GM23338 (cell line): ENCODE data around the gene CLNK. TPM values are rescaled to one million over a fixed set of nuclear protein-coding genes. Genes with fewer than 3 reads are reported as not detected.
A peak's percentile ranks its signal among the peaks of the same experiment; 100 is the strongest.
"Not testable (repeated sequence)": the region's sequence is repeated elsewhere in the genome, so short reads cannot be mapped to it uniquely, and the experiment has no call there.

Source experiments
- ATAC-seq: fragments of 200-7000 bp; cut with Tn5 transposase; 3 replicates; pipeline ENCODE4 v1.9.1; 2020
- DNase-seq: peaks from one replicate; pipeline ENCODE4 v3.0.0-alpha.2; 2015; ENCODE audit warnings: low spot score
- H2AFZ ChIP-seq: fragments of 200-600 bp; sonication (generic); 2 replicates; pipeline ENCODE4 v1.8.0; 2016; ENCODE audit warnings: antibody characterized with exemption, mild to moderate bottlenecking, moderate library complexity
- H3F3A ChIP-seq: fragments of 200-600 bp; sonication (generic); replicated peaks from 2 replicates; pipeline ENCODE4 v1.8.0; 2017; ENCODE audit warnings: antibody characterized with exemption, mixed run types, low read depth
- H3K27ac ChIP-seq: fragments of 200-600 bp; sonication (generic); 2 replicates; pipeline ENCODE4 v1.6.1; 2016; ENCODE audit warnings: low read depth
- H3K27me3 ChIP-seq: fragments of 200-600 bp; sonication (generic); 2 replicates; pipeline ENCODE4 v1.8.0; 2016; ENCODE audit warnings: mild to moderate bottlenecking, mixed run types, moderate library complexity; ENCODE audit not compliant: insufficient read depth
- H3K36me3 ChIP-seq: fragments of 200-600 bp; sonication (generic); 2 replicates; pipeline ENCODE4 v1.8.0; 2016; ENCODE audit warnings: mild to moderate bottlenecking; ENCODE audit not compliant: insufficient read depth
- H3K4me1 ChIP-seq: fragments of 200-600 bp; sonication (generic); 2 replicates; pipeline ENCODE4 v1.8.0; 2016; ENCODE audit warnings: mild to moderate bottlenecking, moderate library complexity; ENCODE audit not compliant: insufficient read depth
- H3K4me2 ChIP-seq: fragments of 200-600 bp; sonication (generic); 2 replicates; pipeline ENCODE4 v1.7.1; 2017; ENCODE audit warnings: mixed run types
- H3K4me3 ChIP-seq: fragments of 200-600 bp; sonication (generic); 2 replicates; pipeline ENCODE4 v1.6.1; 2016; ENCODE audit warnings: mixed run types
- H3K79me2 ChIP-seq: fragments of 200-600 bp; sonication (generic); replicated peaks from 2 replicates; pipeline ENCODE4 v1.8.0; 2017; ENCODE audit warnings: mild to moderate bottlenecking; ENCODE audit not compliant: insufficient read depth
- H3K9me2 ChIP-seq: fragments of 200-600 bp; sonication (generic); 2 replicates; pipeline ENCODE4 v1.8.0; 2017; ENCODE audit not compliant: insufficient read depth
- H4K20me1 ChIP-seq: fragments of 200-600 bp; sonication (generic); replicated peaks from 2 replicates; pipeline ENCODE4 v1.8.0; 2017; ENCODE audit warnings: mild to moderate bottlenecking; ENCODE audit not compliant: insufficient read depth
- H3K27ac Mint-ChIP-seq: 2 replicates; pipeline ENCODE4 v1.8.0; 2020; ENCODE audit warnings: inconsistent platforms, mild to moderate bottlenecking, moderate library complexity, mixed read lengths
- H3K27me3 Mint-ChIP-seq: 3 replicates; pipeline ENCODE4 v1.8.0; 2022; ENCODE audit warnings: low read depth, mild to moderate bottlenecking, moderate library complexity, mixed read lengths, inconsistent platforms; ENCODE audit not compliant: insufficient read depth, poor library complexity
- H3K36me3 Mint-ChIP-seq: 3 replicates; pipeline ENCODE4 v1.8.0; 2021; ENCODE audit warnings: low read depth, mild to moderate bottlenecking, inconsistent platforms, moderate library complexity, mixed read lengths
- H3K4me1 Mint-ChIP-seq: 3 replicates; pipeline ENCODE4 v1.8.0; 2020; ENCODE audit warnings: mild to moderate bottlenecking, inconsistent platforms, mixed read lengths
- H3K4me3 Mint-ChIP-seq: 3 replicates; pipeline ENCODE4 v1.8.0; 2021; ENCODE audit warnings: moderate library complexity, mild to moderate bottlenecking, inconsistent platforms, mixed read lengths
- H3K9me3 Mint-ChIP-seq: 3 replicates; pipeline ENCODE4 v1.8.0; 2020; ENCODE audit warnings: moderate library complexity, mild to moderate bottlenecking, inconsistent platforms, mixed read lengths
- CREB1 ChIP-seq: fragments of 250-450 bp; sonication (Bioruptor Pico); IDR thresholded peaks from 2 replicates; pipeline ENCODE4 v1.5.0; 2020; ENCODE audit warnings: low read depth, mild to moderate bottlenecking, moderate library complexity
- EZH2phosphoT487 ChIP-seq: fragments of 200-600 bp; sonication (generic); IDR thresholded peaks from one replicate; pipeline ENCODE4 v1.8.1; 2018; ENCODE audit warnings: antibody characterized with exemption; ENCODE audit not compliant: unreplicated experiment
- JUNB ChIP-seq: IDR thresholded peaks from one replicate; pipeline ENCODE4 v1.6.1; 2016; ENCODE audit warnings: antibody characterized with exemption; ENCODE audit not compliant: unreplicated experiment
- NANOG ChIP-seq: IDR thresholded peaks from 2 replicates; pipeline ENCODE4 v1.6.1; 2016; ENCODE audit warnings: antibody characterized with exemption, borderline replicate concordance
- POLR2AphosphoS5 ChIP-seq: IDR thresholded peaks from 2 replicates; pipeline ENCODE4 v1.6.1; 2016; ENCODE audit warnings: antibody characterized with exemption, low read depth
- STAT1 ChIP-seq: IDR thresholded peaks from one replicate; pipeline ENCODE4 v1.6.1; 2016; ENCODE audit warnings: antibody characterized with exemption; ENCODE audit not compliant: unreplicated experiment
- ZNF114 ChIP-seq: fragments of 250-450 bp; sonication (Bioruptor Pico); IDR thresholded peaks from 2 replicates; pipeline ENCODE4 v1.5.0; 2020; ENCODE audit warnings: mild to moderate bottlenecking, moderate library complexity
- polyA plus RNA-seq: library from polyadenylated mRNA; unstranded; fragments of >200 nt; fragmentation: Nextera tagmentation; extraction: Ambion mirVana; gene quantifications from 2 replicates; pipeline ENCODE4 v1.2.1, GENCODE V29; 2016
- total RNA-seq: library from RNA; depleted of rRNA; stranded (reverse); fragments of >200 nt; shearing (Covaris generic); gene quantifications from 2 replicates; pipeline ENCODE4 v1.2.3, GENCODE V29; 2014
- TF ChIP-seq, protein P1 (sequence below), 2 experiments: fragments of 200-600 bp in 1 of 2; sonication (generic) in 1 of 2; conservative IDR thresholded peaks; 2 replicates each; pipeline versions ENCODE4 v1.5.1 to v1.6.1; 2016 to 2017; ENCODE audit warnings: antibody characterized with exemption in 2 of 2, low read depth in 2 of 2, mild to moderate bottlenecking in 2 of 2, moderate library complexity in 1 of 2
- TF ChIP-seq, protein P2 (sequence below): IDR thresholded peaks from one replicate; pipeline ENCODE4 v1.6.1; 2018; ENCODE audit warnings: antibody characterized with exemption; ENCODE audit not compliant: unreplicated experiment
- TF ChIP-seq, protein P3 (sequence below): IDR thresholded peaks from 2 replicates; pipeline ENCODE4 v1.6.1; 2016; ENCODE audit warnings: antibody characterized with exemption

The CLNK gene
- total and polyA plus RNA-seq, 2 experiments from 2014 or later = not detected

DNA sequence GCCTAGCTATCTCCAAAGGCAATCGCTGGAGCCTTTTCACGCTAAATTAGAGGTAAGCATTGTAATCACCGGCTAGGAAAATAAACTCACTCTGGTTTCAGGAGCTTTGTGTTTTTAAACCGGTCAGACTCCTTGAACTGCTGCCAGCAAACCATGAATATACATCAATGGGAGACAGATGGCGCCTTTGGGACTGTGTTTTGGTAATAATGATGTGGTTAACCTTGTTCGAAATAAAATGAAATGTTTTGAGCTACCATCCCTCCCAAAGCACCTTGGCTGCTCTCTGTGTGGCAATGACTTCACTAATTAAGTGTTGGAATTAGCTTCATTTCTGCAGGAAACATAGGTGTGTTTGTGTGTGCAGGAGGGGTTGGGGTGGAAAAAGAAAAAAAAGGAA is 65.3 kb downstream of the CLNK start:
- H3K4me3 ChIP-seq = no peak overlapping the region
- no peak overlapping the region for H3K27ac ChIP-seq
- H4K20me1 ChIP-seq = no peaks in the 10 kb centered on the region
- no peaks in the 10 kb centered on the region for H3K27me3 ChIP-seq
- Mint-ChIP-seq H3K9me3 (no peaks in the 10 kb centered on the region), H3K4me3 (no peak overlapping the region), H3K27me3 (peaks cover 2% of the 10 kb centered on the region), H3K36me3 (no peaks in the 10 kb centered on the region), H3K4me1 (no peaks in the 10 kb centered on the region), H3K27ac (no peak overlapping the region)
- no peaks in the 10 kb centered on the region for H3F3A ChIP-seq
- H2AFZ ChIP-seq = no peak overlapping the region
- H3K36me3 ChIP-seq = no peaks in the 10 kb centered on the region
- no peak overlapping the region for H3K4me2 ChIP-seq
- no peaks in the 10 kb centered on the region for H3K4me1 ChIP-seq
- H3K79me2 ChIP-seq = no peaks in the 10 kb centered on the region
- no peak for TF ChIP-seq ZNF114 (CRISPR knock-in tag)
- TF ChIP-seq, protein P1, sequence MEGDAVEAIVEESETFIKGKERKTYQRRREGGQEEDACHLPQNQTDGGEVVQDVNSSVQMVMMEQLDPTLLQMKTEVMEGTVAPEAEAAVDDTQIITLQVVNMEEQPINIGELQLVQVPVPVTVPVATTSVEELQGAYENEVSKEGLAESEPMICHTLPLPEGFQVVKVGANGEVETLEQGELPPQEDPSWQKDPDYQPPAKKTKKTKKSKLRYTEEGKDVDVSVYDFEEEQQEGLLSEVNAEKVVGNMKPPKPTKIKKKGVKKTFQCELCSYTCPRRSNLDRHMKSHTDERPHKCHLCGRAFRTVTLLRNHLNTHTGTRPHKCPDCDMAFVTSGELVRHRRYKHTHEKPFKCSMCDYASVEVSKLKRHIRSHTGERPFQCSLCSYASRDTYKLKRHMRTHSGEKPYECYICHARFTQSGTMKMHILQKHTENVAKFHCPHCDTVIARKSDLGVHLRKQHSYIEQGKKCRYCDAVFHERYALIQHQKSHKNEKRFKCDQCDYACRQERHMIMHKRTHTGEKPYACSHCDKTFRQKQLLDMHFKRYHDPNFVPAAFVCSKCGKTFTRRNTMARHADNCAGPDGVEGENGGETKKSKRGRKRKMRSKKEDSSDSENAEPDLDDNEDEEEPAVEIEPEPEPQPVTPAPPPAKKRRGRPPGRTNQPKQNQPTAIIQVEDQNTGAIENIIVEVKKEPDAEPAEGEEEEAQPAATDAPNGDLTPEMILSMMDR (conservative IDR thresholded peaks at IDR 0.05; ENCODE audit: low read depth in 2 of 2) = peak in 1 of 2 experiments; percentile 10; a peak in 1 of 4 replicates
- no peak for ATAC-seq
- peaks cover 3% of the 10 kb centered on the region; the same call in 1 of the 2 replicates for H3K9me2 ChIP-seq
- no peak for DNase-seq

DNA sequence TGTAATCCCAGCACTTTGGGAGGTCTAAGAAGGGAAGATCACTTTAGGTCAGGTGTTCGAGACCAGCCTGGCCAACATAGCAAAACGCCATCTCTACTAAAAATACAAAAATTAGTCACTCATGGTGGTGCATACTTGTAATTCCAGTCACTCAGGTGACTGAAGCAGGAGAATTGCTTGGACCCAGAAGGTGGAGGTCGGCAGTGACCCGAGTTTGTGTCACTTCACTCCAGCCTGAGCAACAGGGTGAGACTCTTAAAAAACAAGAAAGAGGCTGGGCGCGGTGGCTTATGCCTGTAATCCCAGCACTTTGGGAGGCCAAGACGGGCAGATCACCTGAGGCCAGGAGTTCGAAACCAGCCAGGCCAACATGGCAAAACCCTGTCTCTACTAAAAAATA is 69.6 kb downstream of the CLNK start:
- not testable (repeated sequence) for H3K4me3 ChIP-seq

DNA sequence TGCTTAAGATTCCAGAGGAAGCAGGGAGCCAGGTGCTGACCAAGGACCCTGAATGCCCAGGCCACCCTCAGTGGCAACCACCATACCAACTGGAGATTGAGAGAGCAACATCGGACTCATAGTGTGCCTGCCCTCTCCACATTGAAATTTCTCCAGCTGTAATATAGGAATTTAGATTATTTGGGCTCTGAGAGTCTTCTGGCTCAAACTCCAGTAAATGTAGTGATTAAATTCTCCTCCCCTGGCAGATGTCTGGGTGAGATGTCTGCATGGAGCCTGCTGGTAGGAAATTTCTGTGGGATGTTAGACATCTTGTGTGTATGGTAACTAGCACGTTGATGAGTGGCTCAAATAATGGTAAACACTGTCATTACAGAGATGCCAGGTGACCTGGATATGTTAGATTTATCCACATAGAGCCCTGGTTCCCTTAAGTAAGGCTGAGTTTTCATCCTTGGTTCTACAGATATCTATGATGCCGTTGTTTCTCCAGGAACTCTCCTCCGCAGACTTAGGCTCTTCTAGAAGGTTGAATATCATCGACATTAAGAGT is 70.6 kb downstream of the CLNK start:
- no peak overlapping the region for H3K4me3 Mint-ChIP-seq
- H2AFZ ChIP-seq = no peak overlapping the region
- H3K27ac Mint-ChIP-seq = no peak overlapping the region
- no peaks in the 10 kb centered on the region for H3K9me3 Mint-ChIP-seq
- DNase-seq (no peak), ATAC-seq (no peak)
- no peak overlapping the region for H3K27ac ChIP-seq
- H3K4me2 ChIP-seq = no peak overlapping the region
- no peaks in the 10 kb centered on the region for H3K79me2 ChIP-seq
- H3K4me3 ChIP-seq = no peak overlapping the region
- H3K9me2 ChIP-seq = peaks cover 6% of the 10 kb centered on the region; the same call in 1 of the 2 replicates
- no peaks in the 10 kb centered on the region for H3K4me1 ChIP-seq
- H3K27me3 Mint-ChIP-seq = no peaks in the 10 kb centered on the region
- H3K4me1 Mint-ChIP-seq = 0 out of 3 replicates have a peak, but pooled peaks cover 2% of the 10 kb centered on the region
- H4K20me1 ChIP-seq = no peaks in the 10 kb centered on the region
- no peaks in the 10 kb centered on the region for H3K36me3 Mint-ChIP-seq
- no peaks in the 10 kb centered on the region for H3F3A ChIP-seq
- H3K27me3 ChIP-seq = no peaks in the 10 kb centered on the region
- H3K36me3 ChIP-seq = no peaks in the 10 kb centered on the region
- no peak for TF ChIP-seq JUNB
- TF ChIP-seq CREB1 = no peak
- no peak for TF ChIP-seq POLR2AphosphoS5
- no peak for TF ChIP-seq ZNF114 (CRISPR knock-in tag)
- no peak for TF ChIP-seq EZH2phosphoT487
- TF ChIP-seq, protein P2, sequence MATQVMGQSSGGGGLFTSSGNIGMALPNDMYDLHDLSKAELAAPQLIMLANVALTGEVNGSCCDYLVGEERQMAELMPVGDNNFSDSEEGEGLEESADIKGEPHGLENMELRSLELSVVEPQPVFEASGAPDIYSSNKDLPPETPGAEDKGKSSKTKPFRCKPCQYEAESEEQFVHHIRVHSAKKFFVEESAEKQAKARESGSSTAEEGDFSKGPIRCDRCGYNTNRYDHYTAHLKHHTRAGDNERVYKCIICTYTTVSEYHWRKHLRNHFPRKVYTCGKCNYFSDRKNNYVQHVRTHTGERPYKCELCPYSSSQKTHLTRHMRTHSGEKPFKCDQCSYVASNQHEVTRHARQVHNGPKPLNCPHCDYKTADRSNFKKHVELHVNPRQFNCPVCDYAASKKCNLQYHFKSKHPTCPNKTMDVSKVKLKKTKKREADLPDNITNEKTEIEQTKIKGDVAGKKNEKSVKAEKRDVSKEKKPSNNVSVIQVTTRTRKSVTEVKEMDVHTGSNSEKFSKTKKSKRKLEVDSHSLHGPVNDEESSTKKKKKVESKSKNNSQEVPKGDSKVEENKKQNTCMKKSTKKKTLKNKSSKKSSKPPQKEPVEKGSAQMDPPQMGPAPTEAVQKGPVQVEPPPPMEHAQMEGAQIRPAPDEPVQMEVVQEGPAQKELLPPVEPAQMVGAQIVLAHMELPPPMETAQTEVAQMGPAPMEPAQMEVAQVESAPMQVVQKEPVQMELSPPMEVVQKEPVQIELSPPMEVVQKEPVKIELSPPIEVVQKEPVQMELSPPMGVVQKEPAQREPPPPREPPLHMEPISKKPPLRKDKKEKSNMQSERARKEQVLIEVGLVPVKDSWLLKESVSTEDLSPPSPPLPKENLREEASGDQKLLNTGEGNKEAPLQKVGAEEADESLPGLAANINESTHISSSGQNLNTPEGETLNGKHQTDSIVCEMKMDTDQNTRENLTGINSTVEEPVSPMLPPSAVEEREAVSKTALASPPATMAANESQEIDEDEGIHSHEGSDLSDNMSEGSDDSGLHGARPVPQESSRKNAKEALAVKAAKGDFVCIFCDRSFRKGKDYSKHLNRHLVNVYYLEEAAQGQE = no peak
- TF ChIP-seq NANOG = no peak
- no peak for TF ChIP-seq STAT1
- TF ChIP-seq, protein P3, sequence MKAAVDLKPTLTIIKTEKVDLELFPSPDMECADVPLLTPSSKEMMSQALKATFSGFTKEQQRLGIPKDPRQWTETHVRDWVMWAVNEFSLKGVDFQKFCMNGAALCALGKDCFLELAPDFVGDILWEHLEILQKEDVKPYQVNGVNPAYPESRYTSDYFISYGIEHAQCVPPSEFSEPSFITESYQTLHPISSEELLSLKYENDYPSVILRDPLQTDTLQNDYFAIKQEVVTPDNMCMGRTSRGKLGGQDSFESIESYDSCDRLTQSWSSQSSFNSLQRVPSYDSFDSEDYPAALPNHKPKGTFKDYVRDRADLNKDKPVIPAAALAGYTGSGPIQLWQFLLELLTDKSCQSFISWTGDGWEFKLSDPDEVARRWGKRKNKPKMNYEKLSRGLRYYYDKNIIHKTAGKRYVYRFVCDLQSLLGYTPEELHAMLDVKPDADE = no peak

More for the DNA sequence above, 69.6 kb downstream of the CLNK start:
- not testable (repeated sequence) for H4K20me1 ChIP-seq, H3K4me3 Mint-ChIP-seq, H3K27me3 Mint-ChIP-seq, H3K9me2 ChIP-seq, H3K36me3 Mint-ChIP-seq, H3K9me3 Mint-ChIP-seq, H3K4me2 ChIP-seq, H2AFZ ChIP-seq, H3F3A ChIP-seq, H3K4me1 Mint-ChIP-seq, H3K4me1 ChIP-seq, H3K79me2 ChIP-seq, H3K27ac ChIP-seq, DNase-seq, ATAC-seq, H3K27ac Mint-ChIP-seq, H3K36me3 ChIP-seq, H3K27me3 ChIP-seq
